Astrocyte (in vitro differentiated cells and primary cell): Measurements from ENCODE around the gene GGA2.

Source experiments
- EZH2 ChIP-seq: IDR thresholded peaks from 2 replicates; pipeline ENCODE4 v1.6.1; 2012; ENCODE audit warnings: mild to moderate bottlenecking, low read length, inconsistent platforms; ENCODE audit not compliant: insufficient read depth
- TF ChIP-seq, protein P1 (sequence below): IDR thresholded peaks from 2 replicates; pipeline ENCODE4 v1.5.1; 2011; ENCODE audit warnings: low read depth, mild to moderate bottlenecking, inconsistent platforms, low read length, moderate library complexity; ENCODE audit not compliant: insufficient read depth

DNA sequence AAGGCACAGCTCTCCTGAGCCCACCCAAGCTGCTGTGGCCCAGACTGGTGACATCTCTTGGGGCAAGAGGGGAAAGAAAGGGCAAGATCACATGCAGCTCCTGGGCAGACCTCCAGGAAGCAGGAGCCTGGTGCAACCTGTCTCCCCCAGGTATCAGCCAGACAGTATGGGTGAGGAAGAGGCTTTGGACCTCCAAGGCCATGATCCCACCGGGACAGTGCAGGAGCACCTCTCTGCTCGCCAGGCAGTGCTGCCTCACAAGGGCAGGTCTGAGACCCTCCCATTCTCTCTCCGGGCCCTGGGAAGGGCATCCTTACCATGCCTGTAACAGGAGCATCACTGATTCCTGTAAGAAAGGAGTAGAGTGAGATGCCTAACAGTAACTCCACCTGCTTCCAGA is 31.7 kb downstream of the GGA2 start:
- TF ChIP-seq, protein P1, sequence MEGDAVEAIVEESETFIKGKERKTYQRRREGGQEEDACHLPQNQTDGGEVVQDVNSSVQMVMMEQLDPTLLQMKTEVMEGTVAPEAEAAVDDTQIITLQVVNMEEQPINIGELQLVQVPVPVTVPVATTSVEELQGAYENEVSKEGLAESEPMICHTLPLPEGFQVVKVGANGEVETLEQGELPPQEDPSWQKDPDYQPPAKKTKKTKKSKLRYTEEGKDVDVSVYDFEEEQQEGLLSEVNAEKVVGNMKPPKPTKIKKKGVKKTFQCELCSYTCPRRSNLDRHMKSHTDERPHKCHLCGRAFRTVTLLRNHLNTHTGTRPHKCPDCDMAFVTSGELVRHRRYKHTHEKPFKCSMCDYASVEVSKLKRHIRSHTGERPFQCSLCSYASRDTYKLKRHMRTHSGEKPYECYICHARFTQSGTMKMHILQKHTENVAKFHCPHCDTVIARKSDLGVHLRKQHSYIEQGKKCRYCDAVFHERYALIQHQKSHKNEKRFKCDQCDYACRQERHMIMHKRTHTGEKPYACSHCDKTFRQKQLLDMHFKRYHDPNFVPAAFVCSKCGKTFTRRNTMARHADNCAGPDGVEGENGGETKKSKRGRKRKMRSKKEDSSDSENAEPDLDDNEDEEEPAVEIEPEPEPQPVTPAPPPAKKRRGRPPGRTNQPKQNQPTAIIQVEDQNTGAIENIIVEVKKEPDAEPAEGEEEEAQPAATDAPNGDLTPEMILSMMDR = no peak
- no peak for TF ChIP-seq EZH2
